Measurements from ENCODE around the gene UBTD2.

GRCh38 chr5:172219296-172219695 lies 64.3 kb downstream of the UBTD2 start:
- TF ChIP-seq CTCF (conservative IDR thresholded peaks at IDR 0.05; ENCODE audit: low read depth in 2 of 2) (no peak), EZH2phosphoT487 (IDR thresholded peaks at IDR 0.05; ENCODE audit: unreplicated experiment) (no peak)

All from GM23338 (cell line).